K562 (cell line): ENCODE data around the gene SMAGP. TPM values are rescaled to one million over a fixed set of nuclear protein-coding genes. Genes with fewer than 3 reads are reported as not detected.

Experiments used
- ATAC-seq: fragments of 200-7000 bp; cut with Tn5 transposase; 3 replicates; pipeline ENCODE4 v1.9.1; 2020; ENCODE audit warnings: moderate library complexity
- BruUV-seq: library from RNA; stranded (reverse); fragments of 400-500 nt; replicated peaks from 2 replicates; lab custom pipeline; 2021; lab: Mats Ljungman, UMichigan
- CTCF ChIA-PET: fragments of 300-600 bp; formaldehyde crosslinking; extraction: SDS; loops from one replicate; lab custom pipeline; 2021; ENCODE audit warnings: low intra/inter-chr PET ratio; lab: Yijun Ruan, JAX
- POLR2A ChIA-PET: fragments of 300-600, 350-650 bp; sonication (Branson Sonifier 250); formaldehyde crosslinking; extraction: SDS; loops from one replicate; lab custom pipeline; 2021; ENCODE audit warnings: antibody characterized with exemption, inconsistent platforms; lab: Yijun Ruan, JAX
- DNase-seq, 4 experiments: peaks; one replicate each; pipeline versions ENCODE4 v3.0.0 to v3.0.0-alpha.2; 2011 to 2018; ENCODE audit warnings: low spot score in 3 of 4, mixed read lengths in 3 of 4; ENCODE audit errors: extremely low read depth in 1 of 4
- FAIRE-seq: peaks from 2 replicates; lab custom pipeline; 2011; peaks lifted over from hg19 to GRCh38; lab: Jason Lieb, UNC
- H2AFZ ChIP-seq: 2 replicates; pipeline ENCODE4 v1.6.0; 2011; ENCODE audit warnings: low read depth, low read length, control low read depth, inconsistent platforms
- H3K27ac ChIP-seq: fragments of 200-600 bp; 3 replicates; pipeline ENCODE4 v1.8.0; 2011; ENCODE audit warnings: low read depth, mild to moderate bottlenecking, control low read depth, inconsistent platforms, low read length, moderate library complexity, mixed read lengths; ENCODE audit errors: extremely low read depth
- H3K27me3 ChIP-seq, 2 experiments: fragments of 300-600 bp in 1 of 2; 2 replicates in 1 of 2; 3 replicates in 1 of 2; pipeline versions ENCODE4 v1.6.0 to v1.8.0; 2011; ENCODE audit warnings: inconsistent platforms in 2 of 2, low read length in 2 of 2, mild to moderate bottlenecking in 1 of 2, mixed read lengths in 1 of 2, moderate library complexity in 1 of 2; ENCODE audit not compliant: control insufficient read depth in 2 of 2, insufficient read depth in 2 of 2
- H3K36me3 ChIP-seq: fragments of 300-600 bp; 3 replicates; pipeline ENCODE4 v1.8.0; 2011; ENCODE audit warnings: mild to moderate bottlenecking, low read length, inconsistent platforms; ENCODE audit not compliant: control insufficient read depth, insufficient read depth
- H3K4me1 ChIP-seq, 2 experiments: fragments of 200-600 bp in 1 of 2; replicated peaks in 1 of 2; 2 replicates in 1 of 2; 3 replicates in 1 of 2; pipeline versions ENCODE4 v1.5.1 to v1.8.0; 2011; ENCODE audit warnings: inconsistent platforms in 2 of 2, low read length in 2 of 2, mild to moderate bottlenecking in 1 of 2, mixed read lengths in 1 of 2, moderate library complexity in 1 of 2; ENCODE audit not compliant: control insufficient read depth in 2 of 2, insufficient read depth in 2 of 2
- H3K4me2 ChIP-seq: 2 replicates; pipeline ENCODE4 v1.6.1; 2011; ENCODE audit warnings: low read length, control low read depth, inconsistent platforms, mixed read lengths; ENCODE audit not compliant: insufficient read depth
- H3K4me3 ChIP-seq: fragments of 200-600 bp; sonication (generic), shearing (Covaris generic); 2 replicates; pipeline ENCODE4 v1.5.1; 2016; ENCODE audit warnings: control low read depth, inconsistent platforms
- H3K79me2 ChIP-seq: fragments of 200-600 bp; 3 replicates; pipeline ENCODE4 v1.8.0; 2011; ENCODE audit warnings: low read length, inconsistent platforms; ENCODE audit not compliant: control insufficient read depth, insufficient read depth
- H3K9ac ChIP-seq, 2 experiments: 2 replicates each; pipeline versions ENCODE4 v1.6.0 to v1.6.1; 2011; ENCODE audit warnings: low read depth in 2 of 2, low read length in 2 of 2, control low read depth in 1 of 2, inconsistent platforms in 1 of 2, mild to moderate bottlenecking in 1 of 2, mixed read lengths in 1 of 2; ENCODE audit not compliant: insufficient read depth in 1 of 2
- H3K9me1 ChIP-seq: one replicate; pipeline ENCODE4 v1.6.0; 2011; ENCODE audit warnings: inconsistent platforms, mild to moderate bottlenecking, low read length, moderate library complexity; ENCODE audit not compliant: control insufficient read depth, insufficient read depth
- H3K9me3 ChIP-seq: replicated peaks from 2 replicates; pipeline ENCODE4 v1.5.1; 2011; ENCODE audit warnings: low read depth, low read length, inconsistent platforms; ENCODE audit not compliant: control insufficient read depth, insufficient read depth
- H4K20me1 ChIP-seq: replicated peaks from 2 replicates; pipeline ENCODE4 v1.6.1; 2011; ENCODE audit warnings: low read length, inconsistent platforms, mixed read lengths; ENCODE audit not compliant: control insufficient read depth, insufficient read depth
- CBX1 ChIP-seq: sonication (generic); IDR thresholded peaks from 2 replicates; pipeline ENCODE4 v1.6.1; 2016; ENCODE audit warnings: antibody characterized with exemption, low read depth, mild to moderate bottlenecking
- CBX5 ChIP-seq: IDR thresholded peaks from 2 replicates; pipeline ENCODE4 v1.6.1; 2014; ENCODE audit warnings: low read depth, borderline replicate concordance
- CCNT2 ChIP-seq: IDR thresholded peaks from 2 replicates; pipeline ENCODE4 v1.6.1; 2011; ENCODE audit warnings: borderline replicate concordance, low read depth, mild to moderate bottlenecking, moderate library complexity, mixed read lengths, low read length; ENCODE audit not compliant: insufficient read length; ENCODE audit errors: extremely low read depth
- CREM ChIP-seq: IDR thresholded peaks from 2 replicates; pipeline ENCODE4 v1.6.1; 2014; ENCODE audit warnings: antibody characterized with exemption, low read depth
- KDM5B ChIP-seq: fragments of 200-600 bp; sonication (generic); IDR thresholded peaks from 2 replicates; pipeline ENCODE4 v1.6.1; 2012; ENCODE audit warnings: low read depth, mild to moderate bottlenecking, moderate library complexity, low read length, control low read depth, inconsistent platforms; ENCODE audit not compliant: insufficient replicate concordance
- KLF6 ChIP-seq: fragments of 250-450 bp; sonication (Bioruptor Pico); IDR thresholded peaks from 2 replicates; pipeline ENCODE4 v1.4.0; 2020; ENCODE audit warnings: mild to moderate bottlenecking, moderate library complexity, borderline replicate concordance
- L3MBTL2 ChIP-seq: fragments of 450-650 bp; IDR thresholded peaks from 2 replicates; pipeline ENCODE4 v1.6.1; 2016; ENCODE audit warnings: mild to moderate bottlenecking, moderate library complexity
- LEF1 ChIP-seq: fragments of 450-650 bp; IDR thresholded peaks from 2 replicates; pipeline ENCODE4 v1.6.1; 2016; ENCODE audit warnings: mild to moderate bottlenecking
- SIN3A ChIP-seq, 2 experiments: fragments of 150-350 bp in 1 of 2; IDR thresholded peaks; 2 replicates each; pipeline ENCODE4 v1.6.1; 2011 to 2016; ENCODE audit warnings: borderline replicate concordance in 2 of 2, low read depth in 2 of 2, low read length in 2 of 2, mild to moderate bottlenecking in 2 of 2, moderate library complexity in 2 of 2; ENCODE audit not compliant: control insufficient read depth in 1 of 2
- TBP ChIP-seq: optimal IDR thresholded peaks from 2 replicates; pipeline ENCODE3; 2011; ENCODE audit warnings: low read depth, low read length, improper control_type of control experiment
- THRB ChIP-seq: fragments of 450-650 bp; formaldehyde crosslinking; conservative IDR thresholded peaks from 2 replicates; pipeline ENCODE4 v1.4.0; 2022; ENCODE audit warnings: mild to moderate bottlenecking, missing genetic modification characterization
- U2AF1 ChIP-seq: fragments of 200-400 bp; formaldehyde crosslinking; optimal IDR thresholded peaks from 2 replicates; pipeline ENCODE3; 2017; ENCODE audit warnings: mild to moderate bottlenecking, low read depth, low read length, moderate library complexity
- UBTF ChIP-seq, 2 experiments: IDR thresholded peaks; 2 replicates each; pipeline ENCODE4 v1.6.1; 2012; ENCODE audit warnings: improper control_type of control experiment in 2 of 2, low read depth in 2 of 2, low read length in 2 of 2, borderline replicate concordance in 1 of 2
- ZBTB2 ChIP-seq: fragments of 450-650 bp; IDR thresholded peaks from 2 replicates; pipeline ENCODE4 v1.6.1; 2016; ENCODE audit warnings: antibody characterized with exemption
- ZNF134 ChIP-seq: fragments of 250-450 bp; sonication (Bioruptor Pico); conservative IDR thresholded peaks from 2 replicates; pipeline ENCODE4 v1.4.0; 2020
- ZNF143 ChIP-seq: sonication (generic); formaldehyde crosslinking; IDR thresholded peaks from 2 replicates; pipeline ENCODE4 v1.9.0; 2022; ENCODE audit warnings: mild to moderate bottlenecking, missing genetic modification reagents
- ZNF263 ChIP-seq: sonication (generic); formaldehyde crosslinking; IDR thresholded peaks from 2 replicates; pipeline ENCODE4 v1.8.0; 2022; ENCODE audit warnings: mild to moderate bottlenecking, missing genetic modification reagents, borderline replicate concordance
- WGBS: fragments of 100-300 bp; shearing (Covaris generic); methylation state at CpG from one replicate; pipeline ENCODE4 v1.1.6; 2016; ENCODE audit warnings: low coverage, mixed read lengths; ENCODE audit not compliant: insufficient coverage; ENCODE audit errors: missing lambda C conversion rate; 5-methylcytosine and 5-hydroxymethylcytosine counted together
- in situ Hi-C: fragments of 300-500 bp; cut with MboI; formaldehyde crosslinking; loops from 4 replicates; pipeline ENCODE4 v1.15.0; 2018; ENCODE audit warnings: inconsistent platforms, mixed read lengths
- intact Hi-C: fragments of 100-400 bp; cut with micrococcal nuclease; formaldehyde crosslinking; loops from 2 replicates; pipeline ENCODE4 v1.14.2; 2022
- polyA plus RNA-seq, 8 experiments: library from polyadenylated mRNA; depleted of rRNA in 4 of 8; stranded (reverse) in 5 of 8; unstranded in 3 of 8; fragments of >200 nt; fragmentation: Nextera tagmentation in 2 of 8; fragmentation: Illumina TruSeq in 1 of 8; extraction: Ambion mirVana in 2 of 8; extraction: Trizol in 1 of 8; gene quantifications; 2 replicates each; pipeline versions ENCODE4 v1.2.1 to v1.2.3, GENCODE V29; 2011 to 2014; ENCODE audit warnings: inconsistent platforms in 1 of 8, missing spikeins in 1 of 8
- total RNA-seq, 7 experiments: library from RNA; depleted of rRNA in 6 of 7; stranded (reverse); fragments of >200 nt in 6 of 7; fragmentation: Illumina TruSeq in 2 of 7; extraction: Trizol in 2 of 7; gene quantifications; 2 replicates each; pipeline versions ENCODE4 v1.2.1 to v1.2.3, GENCODE V29; 2011 to 2021; ENCODE audit warnings: low replicate concordance in 1 of 7

The SMAGP gene
- total and polyA plus RNA-seq, 9 of the 15 experiments (the other 6 are each of a cell fraction or from before 2014, with no cell fraction given), result 23.1 to 62.3 (median 29.9) TPM

DNA sequence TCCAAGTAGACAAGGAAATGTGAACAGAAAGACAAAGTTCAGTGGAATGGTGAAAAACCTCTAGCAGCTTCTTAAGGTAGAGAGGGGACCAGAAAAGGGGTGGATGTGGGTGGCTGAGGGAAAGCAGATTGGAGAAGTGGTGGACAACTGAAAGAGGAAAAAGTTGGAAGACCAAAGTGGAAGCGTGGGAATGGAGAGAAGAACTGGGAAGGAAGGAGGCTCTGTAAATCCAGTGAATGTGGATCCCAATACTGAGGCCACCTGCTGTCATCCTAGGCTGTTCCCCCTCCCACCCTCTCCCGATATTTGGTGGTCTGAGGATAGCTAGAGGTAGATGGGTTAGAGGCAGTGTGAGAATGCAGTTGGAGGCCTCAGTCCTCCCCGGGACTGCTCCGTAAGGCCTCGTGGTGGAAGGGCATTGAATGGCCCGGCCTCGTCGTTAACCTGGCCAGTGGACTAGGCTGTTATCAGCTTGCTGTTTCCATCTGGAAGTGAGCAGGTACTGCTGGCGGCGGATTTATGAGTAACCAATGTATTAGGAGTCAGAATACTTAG is 51.5 kb downstream of the SMAGP start:
- ATAC-seq (peak; percentile 78), FAIRE-seq (peak; percentile 79), DNase-seq (peak; percentile 57 to 82 (median 63))
- H3K79me2 ChIP-seq, result peaks cover 22% of the 10 kb centered on the region
- no peaks in the 10 kb centered on the region for H3K36me3 ChIP-seq
- ChIA-PET CTCF (interaction anchor here (0.6 kb wide), 1 partner anchor 1245 kb away, joined by 4 read pairs; no protein-coding TSS in a partner anchor), POLR2A (interaction anchor here (0.5 to 3.0 kb wide), 20 partner anchors 9 to 699 kb away, joined by 3 to 15 read pairs (median 3); partner anchors contain the start of genes CSRNP2 and DAZAP2)
- H3K4me1 ChIP-seq, result peaks cover 21 to 22% of the 10 kb centered on the region in 2 experiments; a peak in 4 of 5 replicates
- H3K27me3 ChIP-seq, result no peaks in the 10 kb centered on the region
- peak overlapping the region; percentile 85 for H2AFZ ChIP-seq
- intact Hi-C loops (loop anchor here (2.0 kb wide), 1 partner anchor 20 kb away; the partner anchor contains the start of gene DAZAP2), in situ Hi-C loops (no loop called here)
- peak overlapping the region; percentile 71 for H3K4me3 ChIP-seq
- no peaks in the 10 kb centered on the region for H4K20me1 ChIP-seq
- no peaks in the 10 kb centered on the region for H3K9me3 ChIP-seq
- H3K9me1 ChIP-seq, result no peaks in the 10 kb centered on the region
- H3K4me2 ChIP-seq, result peak overlapping the region; percentile 91
- peak overlapping the region; percentile 91 to 99 for H3K9ac ChIP-seq
- WGBS, result under 1% methylated on average over 10 of the region's 10 CpGs
- no TSS peak for BruUV-seq
- H3K27ac ChIP-seq, result peak overlapping the region; percentile 90
- TF ChIP-seq ZBTB2 (no peak), CCNT2 (no peak), THRB (CRISPR knock-in tag) (peak; percentile 73; the same call in 1 of the 2 replicates), CBX5 (no peak), TBP (peak; percentile 51), LEF1 (peak; percentile 15; the same call in 1 of the 2 replicates), ZNF134 (CRISPR knock-in tag) (no peak), UBTF (IDR thresholded peaks at IDR 0.05; ENCODE audit: borderline replicate concordance in 1 of 2, low read depth in 2 of 2, low read length in 2 of 2) (peak; percentile 38 to 84; a peak in 2 of 4 replicates), ZNF143 (CRISPR knock-in tag) (no peak), KDM5B (peak; percentile 70), ZNF263 (CRISPR knock-in tag) (peak; percentile 17; the same call in 1 of the 2 replicates), SIN3A (IDR thresholded peaks at IDR 0.05; ENCODE audit: borderline replicate concordance in 2 of 2, control insufficient read depth in 1 of 2, low read depth in 2 of 2, low read length in 2 of 2) (peak in 1 of 2 experiments; percentile 32; a peak in 1 of 4 replicates), U2AF1 (no peak), CBX1 (no peak), L3MBTL2 (peak; percentile 81), CREM (peak; percentile 36; the same call in 1 of the 2 replicates), KLF6 (CRISPR knock-in tag) (no peak)
